ENCODE data around the gene HUWE1. TPM values are rescaled to one million over a fixed set of nuclear protein-coding genes. Genes with fewer than 3 reads are reported as not detected.
A peak's percentile ranks its signal among the peaks of the same experiment; 100 is the strongest.

Gene HUWE1
- total and polyA plus RNA-seq, 11 donors, result 34.7 to 222 (median 162) TPM

- H3K4me3 ChIP-seq, result no peak overlapping the region
- H3K27me3 ChIP-seq, result peaks cover 0 to 11% (median 0%) of the 10 kb centered on the region in 9 donors
- no peak for TF ChIP-seq CTCF (IDR thresholded peaks at IDR 0.05)
- no peak for TF ChIP-seq POLR2A (IDR thresholded peaks at IDR 0.05)
- intact Hi-C loops (cut with DNase I), result no loop called here
- H3K4me1 ChIP-seq, result no peaks in the 10 kb centered on the region
- 81 to 90% (median 87%) methylated on average over 2 of the region's 2 CpGs for WGBS, 4 donors
- no peaks in the 10 kb centered on the region for H3K9me3 ChIP-seq
- ATAC-seq, result no peak
- no peak for DNase-seq
- H3K27ac ChIP-seq, result no peak overlapping the region
- peaks cover 0 to 100% (median 91%) of the 10 kb centered on the region in 9 donors for H3K36me3 ChIP-seq
Observed at GRCh38 chrX:53606456-53606855, 80.1 kb downstream of the HUWE1 start.

- H3K36me3 ChIP-seq, result peaks cover 0 to 100% (median 92%) of the 10 kb centered on the region in 9 donors
- H3K9me3 ChIP-seq, result no peaks in the 10 kb centered on the region
- intact Hi-C loops (cut with DNase I), result no loop called here
- TF ChIP-seq POLR2A (IDR thresholded peaks at IDR 0.05), result no peak
- no peak for TF ChIP-seq CTCF (IDR thresholded peaks at IDR 0.05)
- ATAC-seq, result peak in 1 of 4 donors; percentile 34
- H3K4me1 ChIP-seq, result no peaks in the 10 kb centered on the region
- no peak overlapping the region for H3K4me3 ChIP-seq
- no peak overlapping the region for H3K27ac ChIP-seq
- peaks cover 0 to 8% (median 0%) of the 10 kb centered on the region in 9 donors for H3K27me3 ChIP-seq
- no peak for DNase-seq
- 51 to 62% (median 57%) methylated on average over 4 of the region's 4 CpGs for WGBS, 4 donors
Observed at GRCh38 chrX:53605004-53605403, 81.5 kb downstream of the HUWE1 start.

- Histone ChIP-seq H3K27me3 (peaks cover 0 to 11% (median 0%) of the 10 kb centered on the region in 9 donors), H3K4me3 (no peak overlapping the region), H3K4me1 (peaks cover 0 to 6% (median 0%) of the 10 kb centered on the region in 12 donors), H3K9me3 (no peaks in the 10 kb centered on the region), H3K27ac (no peak overlapping the region), H3K36me3 (peaks cover 0 to 95% (median 77%) of the 10 kb centered on the region in 9 donors)
- no peak for DNase-seq
- 53 to 72% (median 65%) methylated on average over 2 of the region's 2 CpGs for WGBS, 4 donors
- intact Hi-C loops (cut with DNase I), result no loop called here
- no peak for TF ChIP-seq POLR2A (IDR thresholded peaks at IDR 0.05)
- no peak for TF ChIP-seq CTCF (IDR thresholded peaks at IDR 0.05)
- ATAC-seq, result peak in 2 of 4 donors; percentile 53 to 64
Observed at GRCh38 chrX:53599781-53600396, 86.6 kb downstream of the HUWE1 start.

GRCh38 chrX:53598169-53598568 lies 88.3 kb downstream of the HUWE1 start:
- Histone ChIP-seq H3K27me3 (peaks cover 0 to 13% (median 0%) of the 10 kb centered on the region in 9 donors), H3K36me3 (peaks cover 0 to 95% (median 77%) of the 10 kb centered on the region in 9 donors), H3K27ac (no peak overlapping the region), H3K4me3 (no peak overlapping the region), H3K4me1 (peaks cover 0 to 6% (median 0%) of the 10 kb centered on the region in 12 donors), H3K9me3 (no peaks in the 10 kb centered on the region)
- WGBS, 4 donors, result 78 to 83% (median 79%) methylated on average over 2 of the region's 2 CpGs
- intact Hi-C loops (cut with DNase I), result no loop called here
- TF ChIP-seq CTCF (IDR thresholded peaks at IDR 0.05) (no peak), POLR2A (IDR thresholded peaks at IDR 0.05) (no peak)
- DNase-seq (no peak), ATAC-seq (no peak)

Data from heart left ventricle (tissue), 16 donors.